HEK293T (cell line): ENCODE data around the gene CHAD.
A peak's percentile ranks its signal among the peaks of the same experiment; 100 is the strongest.
"Not testable (repeated sequence)": the region's sequence is repeated elsewhere in the genome, so short reads cannot be mapped to it uniquely, and the experiment has no call there.

ENCODE experiments used
- CTCF ChIA-PET: fragments of 350-600 bp; formaldehyde crosslinking; extraction: SDS; loops from one replicate; lab custom pipeline; 2021; ENCODE audit warnings: antibody characterized with exemption, inconsistent platforms; lab: Yijun Ruan, JAX
- POLR2A ChIA-PET: fragments of 350-600 bp; formaldehyde crosslinking; extraction: SDS; loops from one replicate; lab custom pipeline; 2020; ENCODE audit warnings: antibody characterized with exemption, inconsistent platforms; lab: Yijun Ruan, JAX
- DNase-seq: peaks from one replicate; pipeline ENCODE4 v3.0.0; 2012; ENCODE audit warnings: mixed read lengths; ENCODE audit errors: extremely low spot score
- ARNT ChIP-seq: fragments of 450-650 bp; IDR thresholded peaks from 2 replicates; pipeline ENCODE4 v1.6.1; 2017; ENCODE audit warnings: mild to moderate bottlenecking
- BHLHE40 ChIP-seq: fragments of 450-650 bp; IDR thresholded peaks from 2 replicates; pipeline ENCODE4 v1.6.1; 2016; ENCODE audit warnings: mild to moderate bottlenecking, moderate library complexity, borderline replicate concordance
- CTBP1 ChIP-seq: fragments of 450-650 bp; IDR thresholded peaks from 2 replicates; pipeline ENCODE4 v1.6.1; 2016; ENCODE audit warnings: borderline replicate concordance
- ELF4 ChIP-seq: fragments of 450-650 bp; IDR thresholded peaks from 2 replicates; pipeline ENCODE4 v1.6.1; 2017; ENCODE audit warnings: antibody characterized with exemption
- FOXA1 ChIP-seq: fragments of 450-650 bp; IDR thresholded peaks from 2 replicates; pipeline ENCODE4 v1.6.1; 2016; ENCODE audit warnings: mild to moderate bottlenecking
- FOXK2 ChIP-seq: fragments of 450-650 bp; IDR thresholded peaks from 2 replicates; pipeline ENCODE4 v1.6.1; 2016; ENCODE audit warnings: mild to moderate bottlenecking
- FOXM1 ChIP-seq: fragments of 450-650 bp; IDR thresholded peaks from 2 replicates; pipeline ENCODE4 v1.6.1; 2017; ENCODE audit warnings: mild to moderate bottlenecking, borderline replicate concordance
- HDGF ChIP-seq: fragments of 450-650 bp; IDR thresholded peaks from 2 replicates; pipeline ENCODE4 v1.6.1; 2017; ENCODE audit warnings: antibody characterized with exemption, borderline replicate concordance
- L3MBTL2 ChIP-seq: fragments of 450-650 bp; conservative IDR thresholded peaks from 2 replicates; pipeline ENCODE4 v1.6.1; 2016; ENCODE audit warnings: mild to moderate bottlenecking
- LEF1 ChIP-seq: fragments of 450-650 bp; IDR thresholded peaks from 2 replicates; pipeline ENCODE4 v1.6.1; 2017; ENCODE audit warnings: mild to moderate bottlenecking, borderline replicate concordance
- NFRKB ChIP-seq: fragments of 450-650 bp; IDR thresholded peaks from 2 replicates; pipeline ENCODE4 v1.6.1; 2016; ENCODE audit warnings: mild to moderate bottlenecking, moderate library complexity
- SP1 ChIP-seq: fragments of 450-650 bp; IDR thresholded peaks from 2 replicates; pipeline ENCODE4 v1.6.1; 2017
- SUZ12 ChIP-seq: fragments of 450-650 bp; IDR thresholded peaks from 2 replicates; pipeline ENCODE4 v1.6.1; 2016; ENCODE audit warnings: mild to moderate bottlenecking
- TARDBP ChIP-seq: fragments of 450-650 bp; IDR thresholded peaks from 2 replicates; pipeline ENCODE4 v1.6.1; 2016
- ZNF384 ChIP-seq: fragments of 450-650 bp; IDR thresholded peaks from 2 replicates; pipeline ENCODE4 v1.6.1; 2016
- TF ChIP-seq, protein P1 (sequence below): fragments of 450-650 bp; IDR thresholded peaks from 2 replicates; pipeline ENCODE4 v1.6.1; 2016

Gene CHAD

DNA sequence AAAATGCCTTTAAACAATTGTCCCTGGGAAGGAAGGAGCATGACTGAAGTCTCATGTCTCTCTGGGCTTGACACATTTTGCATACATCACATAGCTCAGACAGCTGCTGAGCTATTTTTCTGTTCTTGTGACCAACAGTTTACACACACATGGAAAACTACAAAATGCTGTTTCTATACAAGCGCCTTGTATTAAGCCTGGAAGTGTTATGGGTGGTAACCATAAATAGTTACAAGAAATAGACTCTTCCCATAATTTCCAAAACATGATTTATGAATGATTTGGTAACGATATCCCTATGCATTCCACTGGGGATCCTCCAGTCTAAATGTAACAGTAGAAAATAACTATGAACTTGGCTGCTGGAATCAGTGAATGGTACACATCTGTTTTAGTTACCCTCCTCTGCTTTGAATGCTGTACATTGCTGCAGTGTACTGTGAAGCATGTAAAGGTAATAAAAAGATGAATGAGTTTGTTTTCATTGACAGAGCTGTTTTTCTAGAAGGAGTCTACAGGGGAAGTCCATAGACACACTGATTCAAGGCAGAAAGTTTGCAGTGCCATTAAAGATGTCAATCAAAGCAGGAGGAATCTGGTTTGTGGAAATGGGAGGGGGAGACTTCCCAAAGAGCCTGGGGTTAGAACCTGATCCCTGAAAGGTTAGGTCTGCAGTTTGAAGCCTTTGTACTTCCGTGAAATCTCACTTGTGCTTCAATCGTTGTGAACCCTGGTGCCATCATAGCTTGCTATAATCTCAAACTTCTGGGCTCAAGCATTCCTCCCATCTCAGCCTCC, 37.7 kb downstream of the CHAD start:
- TF ChIP-seq, protein P1, sequence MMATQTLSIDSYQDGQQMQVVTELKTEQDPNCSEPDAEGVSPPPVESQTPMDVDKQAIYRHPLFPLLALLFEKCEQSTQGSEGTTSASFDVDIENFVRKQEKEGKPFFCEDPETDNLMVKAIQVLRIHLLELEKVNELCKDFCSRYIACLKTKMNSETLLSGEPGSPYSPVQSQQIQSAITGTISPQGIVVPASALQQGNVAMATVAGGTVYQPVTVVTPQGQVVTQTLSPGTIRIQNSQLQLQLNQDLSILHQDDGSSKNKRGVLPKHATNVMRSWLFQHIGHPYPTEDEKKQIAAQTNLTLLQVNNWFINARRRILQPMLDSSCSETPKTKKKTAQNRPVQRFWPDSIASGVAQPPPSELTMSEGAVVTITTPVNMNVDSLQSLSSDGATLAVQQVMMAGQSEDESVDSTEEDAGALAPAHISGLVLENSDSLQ, result peak; percentile 94
- TF ChIP-seq FOXM1, result no peak
- POLR2A ChIA-PET, result interaction anchor here (2.6 kb wide), 1 partner anchor 34 kb away, joined by 17 read pairs; the partner anchor contains the start of gene LRRC59
- no peak for DNase-seq
- CTCF ChIA-PET, result interaction anchor here (0.6 to 2.9 kb wide), 2 partner anchors 21 to 34 kb away, joined by 3 to 12 read pairs; partner anchors contain the start of gene LRRC59

DNA sequence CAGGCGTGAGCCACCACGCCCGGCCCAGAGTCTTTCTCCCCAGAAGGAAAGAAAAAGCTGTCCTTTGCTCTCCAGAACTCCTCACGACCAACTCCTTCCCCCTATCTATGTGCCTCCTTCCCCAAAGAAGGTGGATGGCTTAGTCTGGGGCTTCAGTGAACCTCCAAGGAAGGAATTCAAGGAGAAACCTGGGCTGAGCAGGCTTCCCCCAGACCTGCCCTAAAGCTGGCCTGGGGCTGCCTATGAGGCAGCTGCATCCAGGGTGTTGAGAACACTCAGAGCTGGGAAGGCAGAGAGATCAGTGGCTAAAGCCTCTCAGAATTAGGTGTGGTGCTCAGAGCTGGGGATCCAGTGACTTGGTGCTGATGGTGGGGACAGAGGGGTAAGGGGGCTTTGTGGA, 38.9 kb downstream of the CHAD start:
- POLR2A ChIA-PET, result interaction anchor here (2.6 kb wide), 1 partner anchor 33 kb away, joined by 17 read pairs; the partner anchor contains the start of gene LRRC59
- TF ChIP-seq FOXM1 (no peak), LEF1 (no peak)
- no peak for DNase-seq
- CTCF ChIA-PET, result interaction anchor here (0.6 to 2.9 kb wide), 3 partner anchors 8 to 49 kb away, joined by 3 to 12 read pairs (median 4); partner anchors contain the start of gene LRRC59

- POLR2A ChIA-PET, result interaction anchor here (1.6 to 1.9 kb wide), 2 partner anchors 14 to 32 kb away, joined by 4 to 5 read pairs; partner anchors contain the start of gene LRRC59
- CTCF ChIA-PET, result interaction anchor here (0.6 to 2.9 kb wide), 5 partner anchors 32 to 117 kb away, joined by 3 to 12 read pairs (median 4); partner anchors contain the start of gene LRRC59
- DNase-seq, result no peak
- TF ChIP-seq ZNF384 (no peak), BHLHE40 (no peak), FOXA1 (no peak), TARDBP (no peak), NFRKB (no peak), L3MBTL2 (no peak), FOXM1 (no peak), SP1 (no peak), HDGF (no peak), ARNT (no peak), FOXK2 (no peak), CTBP1 (no peak), SUZ12 (no peak), ELF4 (no peak), LEF1 (no peak)
- TF ChIP-seq, protein P1, result no peak
Observed at GRCh38 chr17:50428831-50429424, 39.8 kb downstream of the CHAD start.

DNA sequence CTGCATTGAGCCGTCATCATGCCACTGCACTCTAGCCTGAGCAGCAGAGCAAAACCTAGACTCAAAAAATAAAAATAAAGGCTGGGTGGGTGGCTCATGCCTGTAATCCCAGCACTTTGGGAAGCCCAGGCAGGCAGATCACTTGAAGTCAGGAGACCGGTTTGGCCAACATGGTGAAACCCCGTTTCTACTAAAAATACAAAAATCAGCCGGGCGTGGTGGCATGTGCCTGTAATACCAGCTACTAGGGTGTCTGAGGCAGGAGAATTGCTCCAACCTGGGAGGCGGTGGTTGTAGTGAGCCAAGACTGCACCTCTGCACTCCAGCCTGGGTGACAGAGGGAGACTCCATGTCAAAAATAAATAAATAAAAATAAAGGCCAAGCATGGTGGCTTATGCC, 40.6 kb downstream of the CHAD start:
- POLR2A ChIA-PET, result interaction anchor here (1.6 to 1.9 kb wide), 2 partner anchors 15 to 31 kb away, joined by 4 to 5 read pairs; partner anchors contain the start of gene LRRC59
- CTCF ChIA-PET, result interaction anchor here (0.6 to 0.9 kb wide), 2 partner anchors 31 to 116 kb away, joined by 4 to 6 read pairs; partner anchors contain the start of gene LRRC59
- DNase-seq, result not testable (repeated sequence)

GRCh38 chr17:50426814-50427787, 41.6 kb downstream of the CHAD start:
- TF ChIP-seq FOXM1 (0 out of 2 replicates have a peak, but pooled peaks have one; percentile 49), ZNF384 (no peak)
- TF ChIP-seq, protein P1, result peak; percentile 66
- POLR2A ChIA-PET, result interaction anchor here (0.8 to 3.8 kb wide), 9 partner anchors 8 to 61 kb away, joined by 3 to 41 read pairs (median 4); partner anchors contain the start of gene LRRC59
- peak; percentile 69 for DNase-seq
- CTCF ChIA-PET, result interaction anchor here (1.5 to 1.9 kb wide), 3 partner anchors 25 to 65 kb away, joined by 5 to 10 read pairs (median 5); partner anchors contain the start of gene LRRC59

DNA sequence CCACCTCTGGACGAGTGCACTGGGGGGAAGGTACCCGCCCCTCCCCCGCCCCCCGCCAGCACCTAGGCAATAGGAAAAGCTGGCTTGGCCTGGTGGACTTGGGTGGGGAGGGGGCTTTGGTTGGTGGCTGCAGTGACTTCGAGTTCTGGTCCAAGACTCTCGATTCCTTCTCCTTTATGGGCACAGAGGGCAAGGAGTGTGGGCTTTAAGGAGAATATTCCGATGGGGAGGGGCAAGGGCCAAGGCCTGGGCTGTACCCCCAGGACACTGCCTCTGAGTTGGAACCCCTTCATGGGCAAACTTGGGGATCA, 42.3 kb downstream of the CHAD start:
- ChIA-PET CTCF (interaction anchor here (1.5 to 1.9 kb wide), 3 partner anchors 26 to 64 kb away, joined by 5 to 10 read pairs (median 5); partner anchors contain the start of gene LRRC59), POLR2A (interaction anchor here (0.5 to 3.8 kb wide), 10 partner anchors 9 to 62 kb away, joined by 3 to 41 read pairs (median 4); partner anchors contain the start of gene LRRC59)
- TF ChIP-seq TARDBP, result no peak
- TF ChIP-seq LEF1, result no peak
- no peak for TF ChIP-seq CTBP1
- TF ChIP-seq FOXM1, result no peak
- TF ChIP-seq, protein P1, result no peak
- no peak for TF ChIP-seq L3MBTL2
- TF ChIP-seq HDGF, result no peak
- TF ChIP-seq FOXK2, result no peak
- no peak for TF ChIP-seq SUZ12
- TF ChIP-seq SP1, result no peak
- TF ChIP-seq FOXA1, result no peak
- TF ChIP-seq ARNT, result no peak
- TF ChIP-seq NFRKB, result no peak
- no peak for TF ChIP-seq ZNF384
- no peak for TF ChIP-seq BHLHE40
- TF ChIP-seq ELF4, result no peak
- DNase-seq, result no peak
